WTC11 (cell line): Measurements from ENCODE around the gene TEX52. TPM values are rescaled to one million over a fixed set of nuclear protein-coding genes. Genes with fewer than 3 reads are reported as not detected.

Experiments used
- ATAC-seq: fragments of 200-7000 bp; cut with Tn5 transposase; 2 replicates; pipeline ENCODE4 v1.10.0; 2021; ENCODE audit warnings: mild to moderate bottlenecking, moderate library complexity
- CTCF ChIA-PET: fragments of 300-600 bp; sonication (Branson Sonifier 250); formaldehyde crosslinking; loops from one replicate; lab custom pipeline; 2021; ENCODE audit warnings: antibody characterized with exemption; lab: Charles Lee
- POLR2A ChIA-PET: fragments of 350-600 bp; sonication (Branson Sonifier 250); formaldehyde crosslinking; loops from one replicate; lab custom pipeline; 2021; ENCODE audit warnings: antibody characterized with exemption; lab: Charles Lee
- DNase-seq: peaks from one replicate; pipeline ENCODE4 v3.0.0; 2021; ENCODE audit warnings: low spot score
- H3K27ac Mint-ChIP-seq: 2 replicates; pipeline ENCODE4 v1.8.0; 2021; ENCODE audit warnings: mixed read lengths
- H3K27me3 Mint-ChIP-seq: 2 replicates; pipeline ENCODE4 v1.8.0; 2021; ENCODE audit warnings: low read depth, mild to moderate bottlenecking, moderate library complexity, mixed read lengths
- H3K36me3 Mint-ChIP-seq: 2 replicates; pipeline ENCODE4 v1.8.0; 2021; ENCODE audit warnings: mixed read lengths
- H3K4me1 Mint-ChIP-seq: 2 replicates; pipeline ENCODE4 v1.8.0; 2022; ENCODE audit warnings: mixed read lengths
- H3K4me3 Mint-ChIP-seq: 2 replicates; pipeline ENCODE4 v1.8.0; 2021; ENCODE audit warnings: mild to moderate bottlenecking, moderate library complexity, mixed read lengths
- H3K9me3 Mint-ChIP-seq: 2 replicates; pipeline ENCODE4 v1.8.0; 2021; ENCODE audit warnings: mixed read lengths
- ARID4B ChIP-seq: sonication (generic); formaldehyde crosslinking; IDR thresholded peaks from 2 replicates; pipeline ENCODE4 v1.8.0; 2023; ENCODE audit warnings: missing genetic modification reagents, mild to moderate bottlenecking, borderline replicate concordance
- ATF1 ChIP-seq: sonication (generic); formaldehyde crosslinking; IDR thresholded peaks from 2 replicates; pipeline ENCODE4 v1.8.1; 2023; ENCODE audit warnings: mild to moderate bottlenecking, moderate library complexity, missing genetic modification reagents
- ELF4 ChIP-seq: sonication (generic); formaldehyde crosslinking; IDR thresholded peaks from 2 replicates; pipeline ENCODE4 v1.8.1; 2022; ENCODE audit warnings: low read depth, mild to moderate bottlenecking, moderate library complexity, missing genetic modification reagents
- ESRRA ChIP-seq: sonication (generic); formaldehyde crosslinking; IDR thresholded peaks from 2 replicates; pipeline ENCODE4 v1.8.1; 2022; ENCODE audit warnings: mild to moderate bottlenecking, missing genetic modification reagents, borderline replicate concordance
- FOXK1 ChIP-seq: sonication (generic); formaldehyde crosslinking; IDR thresholded peaks from 2 replicates; pipeline ENCODE4 v1.8.0; 2022; ENCODE audit warnings: mild to moderate bottlenecking, moderate library complexity, missing genetic modification reagents
- GABPB1 ChIP-seq: sonication (generic); formaldehyde crosslinking; IDR thresholded peaks from 2 replicates; pipeline ENCODE4 v1.8.1; 2023; ENCODE audit warnings: mild to moderate bottlenecking, missing genetic modification reagents
- KAT7 ChIP-seq: sonication (generic); formaldehyde crosslinking; IDR thresholded peaks from 2 replicates; pipeline ENCODE4 v1.8.1; 2023; ENCODE audit warnings: missing genetic modification reagents, mild to moderate bottlenecking, borderline replicate concordance
- MXD4 ChIP-seq: fragments of 250-450 bp; sonication (Bioruptor Pico); IDR thresholded peaks from 2 replicates; pipeline ENCODE4 v1.8.0; 2021; ENCODE audit warnings: mild to moderate bottlenecking, moderate library complexity, borderline replicate concordance
- NFYB ChIP-seq: sonication (generic); formaldehyde crosslinking; conservative IDR thresholded peaks from 2 replicates; pipeline ENCODE4 v1.8.0; 2022; ENCODE audit warnings: low read depth, missing genetic modification reagents
- RORB ChIP-seq: fragments of 250-450 bp; sonication (Bioruptor Pico); IDR thresholded peaks from 2 replicates; pipeline ENCODE4 v1.9.0; 2021; ENCODE audit warnings: mild to moderate bottlenecking
- TEAD4 ChIP-seq: sonication (generic); formaldehyde crosslinking; IDR thresholded peaks from 2 replicates; pipeline ENCODE4 v1.8.0; 2022; ENCODE audit warnings: mild to moderate bottlenecking, missing genetic modification reagents
- ZBTB21 ChIP-seq: sonication (generic); formaldehyde crosslinking; IDR thresholded peaks from 2 replicates; pipeline ENCODE4 v1.8.1; 2023; ENCODE audit warnings: mild to moderate bottlenecking, missing genetic modification reagents, borderline replicate concordance
- ZBTB43 ChIP-seq: sonication (generic); formaldehyde crosslinking; IDR thresholded peaks from 2 replicates; pipeline ENCODE4 v1.8.1; 2023; ENCODE audit warnings: mild to moderate bottlenecking, missing genetic modification reagents
- ZNF281 ChIP-seq: sonication (generic); formaldehyde crosslinking; IDR thresholded peaks from 2 replicates; pipeline ENCODE4 v1.8.0; 2023; ENCODE audit warnings: mild to moderate bottlenecking, missing genetic modification reagents
- ZNF396 ChIP-seq: fragments of 250-450 bp; sonication (Bioruptor Pico); IDR thresholded peaks from 2 replicates; pipeline ENCODE4 v1.8.0; 2021; ENCODE audit warnings: mild to moderate bottlenecking, moderate library complexity, borderline replicate concordance
- ZNF416 ChIP-seq: fragments of 250-450 bp; sonication (Bioruptor Pico); IDR thresholded peaks from 2 replicates; pipeline ENCODE4 v1.9.0; 2021; ENCODE audit warnings: mild to moderate bottlenecking, inconsistent platforms
- ZNF671 ChIP-seq: fragments of 250-450 bp; sonication (Bioruptor Pico); IDR thresholded peaks from 2 replicates; pipeline ENCODE4 v1.8.0; 2021; ENCODE audit warnings: mild to moderate bottlenecking
- ZSCAN18 ChIP-seq: fragments of 250-450 bp; sonication (Bioruptor Pico); IDR thresholded peaks from 2 replicates; pipeline ENCODE4 v2.1.2; 2022; ENCODE audit warnings: mild to moderate bottlenecking, moderate library complexity
- total RNA-seq: library from RNA; stranded (reverse); gene quantifications from 3 replicates; pipeline ENCODE4 v1.2.3, GENCODE V29; 2021
- TF ChIP-seq, protein P1 (sequence below): sonication (generic); formaldehyde crosslinking; IDR thresholded peaks from 2 replicates; pipeline ENCODE4 v1.8.1; 2022; ENCODE audit warnings: missing genetic modification reagents, borderline replicate concordance
- TF ChIP-seq, protein P2 (sequence below): sonication (generic); formaldehyde crosslinking; IDR thresholded peaks from 2 replicates; pipeline ENCODE4 v1.8.1; 2022; ENCODE audit warnings: low read depth, missing genetic modification reagents, borderline replicate concordance

The TEX52 gene
- total RNA-seq, 1 experiment from 2014 or later, result not detected

- DNase-seq (no peak), ATAC-seq (no peak)
- no peak for TF ChIP-seq GABPB1 (CRISPR knock-in tag)
- TF ChIP-seq ESRRA (CRISPR knock-in tag), result no peak
- TF ChIP-seq ZNF281 (CRISPR knock-in tag), result no peak
- TF ChIP-seq ZNF671 (CRISPR knock-in tag), result no peak
- TF ChIP-seq ZBTB43 (CRISPR knock-in tag), result no peak
- no peak for TF ChIP-seq ELF4 (CRISPR knock-in tag)
- TF ChIP-seq ATF1 (CRISPR knock-in tag), result no peak
- no peak for TF ChIP-seq TEAD4 (CRISPR knock-in tag)
- no peak for TF ChIP-seq ZNF396 (CRISPR knock-in tag)
- TF ChIP-seq, protein P1, sequence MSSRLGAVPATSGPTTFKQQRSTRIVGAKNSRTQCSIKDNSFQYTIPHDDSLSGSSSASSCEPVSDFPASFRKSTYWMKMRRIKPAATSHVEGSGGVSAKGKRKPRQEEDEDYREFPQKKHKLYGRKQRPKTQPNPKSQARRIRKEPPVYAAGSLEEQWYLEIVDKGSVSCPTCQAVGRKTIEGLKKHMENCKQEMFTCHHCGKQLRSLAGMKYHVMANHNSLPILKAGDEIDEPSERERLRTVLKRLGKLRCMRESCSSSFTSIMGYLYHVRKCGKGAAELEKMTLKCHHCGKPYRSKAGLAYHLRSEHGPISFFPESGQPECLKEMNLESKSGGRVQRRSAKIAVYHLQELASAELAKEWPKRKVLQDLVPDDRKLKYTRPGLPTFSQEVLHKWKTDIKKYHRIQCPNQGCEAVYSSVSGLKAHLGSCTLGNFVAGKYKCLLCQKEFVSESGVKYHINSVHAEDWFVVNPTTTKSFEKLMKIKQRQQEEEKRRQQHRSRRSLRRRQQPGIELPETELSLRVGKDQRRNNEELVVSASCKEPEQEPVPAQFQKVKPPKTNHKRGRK (CRISPR knock-in tag), result no peak
- no peak for TF ChIP-seq ZNF416 (CRISPR knock-in tag)
- TF ChIP-seq RORB (CRISPR knock-in tag), result no peak
- TF ChIP-seq, protein P2, sequence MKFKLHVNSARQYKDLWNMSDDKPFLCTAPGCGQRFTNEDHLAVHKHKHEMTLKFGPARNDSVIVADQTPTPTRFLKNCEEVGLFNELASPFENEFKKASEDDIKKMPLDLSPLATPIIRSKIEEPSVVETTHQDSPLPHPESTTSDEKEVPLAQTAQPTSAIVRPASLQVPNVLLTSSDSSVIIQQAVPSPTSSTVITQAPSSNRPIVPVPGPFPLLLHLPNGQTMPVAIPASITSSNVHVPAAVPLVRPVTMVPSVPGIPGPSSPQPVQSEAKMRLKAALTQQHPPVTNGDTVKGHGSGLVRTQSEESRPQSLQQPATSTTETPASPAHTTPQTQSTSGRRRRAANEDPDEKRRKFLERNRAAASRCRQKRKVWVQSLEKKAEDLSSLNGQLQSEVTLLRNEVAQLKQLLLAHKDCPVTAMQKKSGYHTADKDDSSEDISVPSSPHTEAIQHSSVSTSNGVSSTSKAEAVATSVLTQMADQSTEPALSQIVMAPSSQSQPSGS (CRISPR knock-in tag), result no peak
- TF ChIP-seq ARID4B (CRISPR knock-in tag), result no peak
- no peak for TF ChIP-seq FOXK1 (CRISPR knock-in tag)
- no peak for TF ChIP-seq ZBTB21 (CRISPR knock-in tag)
- TF ChIP-seq ZSCAN18, result no peak
- TF ChIP-seq KAT7 (CRISPR knock-in tag), result no peak
- TF ChIP-seq MXD4 (CRISPR knock-in tag), result no peak
- no peak for TF ChIP-seq NFYB
- Mint-ChIP-seq H3K27ac (no peak overlapping the region), H3K4me1 (no peaks in the 10 kb centered on the region), H3K36me3 (peaks cover 76% of the 10 kb centered on the region), H3K4me3 (no peak overlapping the region), H3K27me3 (no peaks in the 10 kb centered on the region), H3K9me3 (no peaks in the 10 kb centered on the region)
- ChIA-PET CTCF (interaction anchor here (0.5 kb wide), 1 partner anchor 50 kb away, joined by 5 read pairs; no protein-coding TSS in a partner anchor), POLR2A (interaction anchor here (0.5 kb wide), 1 partner anchor 1890 kb away, joined by 5 read pairs; no protein-coding TSS in a partner anchor)
Measured at GRCh38 chr12:2803635-2804392, 53.0 kb downstream of the TEX52 start.
